HEK293 (cell line): ENCODE measurements around the gene THBS1.

Source experiments
- CTCF ChIA-PET: fragments of 350-600 bp; formaldehyde crosslinking; extraction: SDS; loops from one replicate; lab custom pipeline; 2021; ENCODE audit warnings: antibody characterized with exemption; lab: Yijun Ruan, JAX
- POLR2A ChIA-PET: fragments of 300-600 bp; formaldehyde crosslinking; extraction: SDS; loops from one replicate; lab custom pipeline; 2020; ENCODE audit warnings: antibody characterized with exemption, inconsistent platforms; lab: Yijun Ruan, JAX
- H3K27ac ChIP-seq: fragments of 200-500 bp; sonication (Bioruptor generic); 2 replicates; pipeline ENCODE4 v1.5.1; 2014; ENCODE audit warnings: low read depth, low read length, control low read depth, inconsistent platforms; ENCODE audit errors: extremely low read depth
- H3K36me3 ChIP-seq, 2 experiments: fragments of 200-500 bp in 1 of 2; sonication (Bioruptor generic) in 1 of 2; 1 replicate in 1 of 2; 2 replicates in 1 of 2; pipeline ENCODE4 v1.5.1; 2014 to 2017; ENCODE audit warnings: inconsistent platforms in 2 of 2, low read length in 2 of 2; ENCODE audit not compliant: control insufficient read depth in 2 of 2, insufficient read depth in 1 of 2
- H3K4me1 ChIP-seq: fragments of 200-500 bp; sonication (Bioruptor generic); 2 replicates; pipeline ENCODE4 v1.5.1; 2014; ENCODE audit warnings: mild to moderate bottlenecking, low read length, inconsistent platforms; ENCODE audit not compliant: control insufficient read depth, insufficient read depth
- H3K4me3 ChIP-seq: 2 replicates; pipeline ENCODE4 v1.5.1; 2011; ENCODE audit warnings: low read depth, mild to moderate bottlenecking, control low read depth, low read length, moderate library complexity
- H3K9me3 ChIP-seq: fragments of 200-500 bp; sonication (Bioruptor generic); 2 replicates; pipeline ENCODE4 v1.5.1; 2014; ENCODE audit warnings: low read depth, low read length, inconsistent platforms; ENCODE audit not compliant: control insufficient read depth, insufficient read depth
- IKZF3 ChIP-seq: fragments of 450-650 bp; IDR thresholded peaks from 2 replicates; pipeline ENCODE4 v1.5.0; 2018; ENCODE audit warnings: missing biosample characterization, mild to moderate bottlenecking, missing genetic modification characterization, moderate library complexity
- KLF1 ChIP-seq: fragments of 450-650 bp; formaldehyde crosslinking; IDR thresholded peaks from 2 replicates; pipeline ENCODE4 v1.5.1; 2016; ENCODE audit warnings: missing biosample characterization, missing genetic modification characterization
- KLF9 ChIP-seq: fragments of 450-650 bp; formaldehyde crosslinking; IDR thresholded peaks from 2 replicates; pipeline ENCODE4 v1.5.1; 2016; ENCODE audit warnings: missing biosample characterization, missing genetic modification characterization, low read depth
- PRDM1 ChIP-seq: fragments of 450-650 bp; formaldehyde crosslinking; IDR thresholded peaks from 2 replicates; pipeline ENCODE4; 2016; ENCODE audit warnings: missing biosample characterization, missing genetic modification characterization
- TCF7L2 ChIP-seq: IDR thresholded peaks from 2 replicates; pipeline ENCODE4 v1.6.1; 2011; ENCODE audit warnings: low read depth, mild to moderate bottlenecking, inconsistent platforms, low read length, moderate library complexity, borderline replicate concordance
- YY2 ChIP-seq: fragments of 450-650 bp; formaldehyde crosslinking; IDR thresholded peaks from 2 replicates; pipeline ENCODE4 v1.5.1; 2016; ENCODE audit warnings: missing biosample characterization, missing genetic modification characterization
- ZNF140 ChIP-seq: fragments of 450-650 bp; formaldehyde crosslinking; IDR thresholded peaks from 2 replicates; pipeline ENCODE4 v1.5.1; 2016; ENCODE audit warnings: missing biosample characterization, missing genetic modification characterization
- ZNF23 ChIP-seq: fragments of 450-650 bp; formaldehyde crosslinking; IDR thresholded peaks from 2 replicates; pipeline ENCODE4 v1.5.1; 2016; ENCODE audit warnings: missing biosample characterization, missing genetic modification characterization, borderline replicate concordance
- ZNF239 ChIP-seq: fragments of 450-650 bp; formaldehyde crosslinking; IDR thresholded peaks from 2 replicates; pipeline ENCODE4 v1.5.1; 2016; ENCODE audit warnings: missing biosample characterization, missing genetic modification characterization
- ZNF24 ChIP-seq: fragments of 450-650 bp; formaldehyde crosslinking; IDR thresholded peaks from 2 replicates; pipeline ENCODE4 v1.5.1; 2016; ENCODE audit warnings: missing biosample characterization, missing genetic modification characterization
- ZNF266 ChIP-seq: fragments of 450-650 bp; formaldehyde crosslinking; IDR thresholded peaks from 2 replicates; pipeline ENCODE4 v1.5.1; 2016; ENCODE audit warnings: missing biosample characterization, missing genetic modification characterization, low read depth
- ZNF521 ChIP-seq: fragments of 450-650 bp; formaldehyde crosslinking; IDR thresholded peaks from 2 replicates; pipeline ENCODE4 v1.5.1; 2017; ENCODE audit warnings: missing biosample characterization, mild to moderate bottlenecking, missing genetic modification characterization
- ZNF585B ChIP-seq: fragments of 450-650 bp; formaldehyde crosslinking; IDR thresholded peaks from 2 replicates; pipeline ENCODE4 v1.5.1; 2016; ENCODE audit warnings: missing biosample characterization, missing genetic modification characterization
- ZNF623 ChIP-seq: fragments of 450-650 bp; formaldehyde crosslinking; IDR thresholded peaks from 2 replicates; pipeline ENCODE4 v1.5.1; 2016; ENCODE audit warnings: missing biosample characterization, missing genetic modification characterization
- ZNF629 ChIP-seq: fragments of 450-650 bp; formaldehyde crosslinking; IDR thresholded peaks from 2 replicates; pipeline ENCODE4 v1.5.1; 2017; ENCODE audit warnings: missing biosample characterization, missing genetic modification characterization
- ZNF768 ChIP-seq: fragments of 450-650 bp; formaldehyde crosslinking; IDR thresholded peaks from 2 replicates; pipeline ENCODE4 v1.5.1; 2018; ENCODE audit warnings: missing biosample characterization, mild to moderate bottlenecking, missing genetic modification characterization
- ZNF830 ChIP-seq: fragments of 450-650 bp; IDR thresholded peaks from 2 replicates; pipeline ENCODE4 v1.5.0; 2018; ENCODE audit warnings: missing biosample characterization, missing genetic modification characterization, low read depth, mild to moderate bottlenecking, moderate library complexity
- TF ChIP-seq, protein P1 (sequence below): fragments of 450-650 bp; formaldehyde crosslinking; IDR thresholded peaks from 2 replicates; pipeline ENCODE4 v1.5.1; 2016; ENCODE audit warnings: missing biosample characterization, missing genetic modification characterization
- TF ChIP-seq, protein P2 (sequence below): fragments of 450-650 bp; formaldehyde crosslinking; IDR thresholded peaks from 2 replicates; pipeline ENCODE4 v1.5.1; 2016; ENCODE audit warnings: missing biosample characterization, missing genetic modification characterization, borderline replicate concordance
- TF ChIP-seq, protein P3 (sequence below): fragments of 450-650 bp; formaldehyde crosslinking; IDR thresholded peaks from 2 replicates; pipeline ENCODE4 v1.5.1; 2016; ENCODE audit warnings: missing biosample characterization, missing genetic modification characterization, borderline replicate concordance
- TF ChIP-seq, protein P4 (sequence below): fragments of 450-650 bp; formaldehyde crosslinking; IDR thresholded peaks from 2 replicates; pipeline ENCODE4 v1.5.1; 2016; ENCODE audit warnings: missing biosample characterization, missing genetic modification characterization
- TF ChIP-seq, protein P5 (sequence below): fragments of 450-650 bp; formaldehyde crosslinking; IDR thresholded peaks from 2 replicates; pipeline ENCODE4 v1.5.1; 2016; ENCODE audit warnings: missing biosample characterization, missing genetic modification characterization

The THBS1 gene

DNA sequence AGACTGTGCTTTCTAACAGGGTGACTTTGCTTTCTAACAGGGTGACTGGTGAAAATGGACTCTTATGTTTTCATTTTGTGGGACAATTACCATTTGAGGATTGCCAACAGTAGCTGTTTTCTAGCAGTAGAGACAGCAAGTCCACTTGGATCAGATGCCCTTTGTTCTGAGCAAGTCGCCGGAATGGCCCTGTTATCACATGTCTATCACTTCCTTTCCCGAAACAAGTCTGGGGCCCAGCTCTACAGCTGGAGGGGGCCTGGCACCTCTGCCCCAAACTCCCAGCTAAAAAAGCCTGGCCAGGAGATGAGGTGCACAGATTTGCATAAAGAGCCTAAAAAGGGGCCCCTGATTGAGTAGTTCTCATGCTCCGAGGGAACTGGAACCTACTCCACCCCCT lies 44.6 kb downstream of the THBS1 start:
- Histone ChIP-seq H3K9me3 (no peaks in the 10 kb centered on the region), H3K4me1 (no peaks in the 10 kb centered on the region), H3K4me3 (no peak overlapping the region), H3K36me3 (no peaks in the 10 kb centered on the region), H3K27ac (no peak overlapping the region)
- TF ChIP-seq ZNF266 (tag by site-specific recombination), result no peak
- TF ChIP-seq, protein P1, sequence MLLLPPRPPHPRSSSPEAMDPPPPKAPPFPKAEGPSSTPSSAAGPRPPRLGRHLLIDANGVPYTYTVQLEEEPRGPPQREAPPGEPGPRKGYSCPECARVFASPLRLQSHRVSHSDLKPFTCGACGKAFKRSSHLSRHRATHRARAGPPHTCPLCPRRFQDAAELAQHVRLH (tag by site-specific recombination), result no peak
- no peak for TF ChIP-seq ZNF629 (tag by site-specific recombination)
- TF ChIP-seq PRDM1, result no peak
- no peak for TF ChIP-seq ZNF521 (tag by site-specific recombination)
- TF ChIP-seq IKZF3 (tag by site-specific recombination), result no peak
- TF ChIP-seq YY2 (tag by site-specific recombination), result no peak
- TF ChIP-seq, protein P2, sequence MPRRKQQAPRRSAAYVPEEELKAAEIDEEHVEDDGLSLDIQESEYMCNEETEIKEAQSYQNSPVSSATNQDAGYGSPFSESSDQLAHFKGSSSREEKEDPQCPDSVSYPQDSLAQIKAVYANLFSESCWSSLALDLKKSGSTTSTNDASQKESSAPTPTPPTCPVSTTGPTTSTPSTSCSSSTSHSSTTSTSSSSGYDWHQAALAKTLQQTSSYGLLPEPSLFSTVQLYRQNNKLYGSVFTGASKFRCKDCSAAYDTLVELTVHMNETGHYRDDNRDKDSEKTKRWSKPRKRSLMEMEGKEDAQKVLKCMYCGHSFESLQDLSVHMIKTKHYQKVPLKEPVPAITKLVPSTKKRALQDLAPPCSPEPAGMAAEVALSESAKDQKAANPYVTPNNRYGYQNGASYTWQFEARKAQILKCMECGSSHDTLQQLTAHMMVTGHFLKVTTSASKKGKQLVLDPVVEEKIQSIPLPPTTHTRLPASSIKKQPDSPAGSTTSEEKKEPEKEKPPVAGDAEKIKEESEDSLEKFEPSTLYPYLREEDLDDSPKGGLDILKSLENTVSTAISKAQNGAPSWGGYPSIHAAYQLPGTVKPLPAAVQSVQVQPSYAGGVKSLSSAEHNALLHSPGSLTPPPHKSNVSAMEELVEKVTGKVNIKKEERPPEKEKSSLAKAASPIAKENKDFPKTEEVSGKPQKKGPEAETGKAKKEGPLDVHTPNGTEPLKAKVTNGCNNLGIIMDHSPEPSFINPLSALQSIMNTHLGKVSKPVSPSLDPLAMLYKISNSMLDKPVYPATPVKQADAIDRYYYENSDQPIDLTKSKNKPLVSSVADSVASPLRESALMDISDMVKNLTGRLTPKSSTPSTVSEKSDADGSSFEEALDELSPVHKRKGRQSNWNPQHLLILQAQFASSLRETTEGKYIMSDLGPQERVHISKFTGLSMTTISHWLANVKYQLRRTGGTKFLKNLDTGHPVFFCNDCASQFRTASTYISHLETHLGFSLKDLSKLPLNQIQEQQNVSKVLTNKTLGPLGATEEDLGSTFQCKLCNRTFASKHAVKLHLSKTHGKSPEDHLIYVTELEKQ (tag by site-specific recombination), result no peak
- no peak for TF ChIP-seq ZNF830
- TF ChIP-seq KLF9, result no peak
- no peak for TF ChIP-seq ZNF585B (tag by site-specific recombination)
- TF ChIP-seq ZNF24 (tag by site-specific recombination), result no peak
- ChIA-PET CTCF (no interaction called here), POLR2A (no interaction called here)

DNA sequence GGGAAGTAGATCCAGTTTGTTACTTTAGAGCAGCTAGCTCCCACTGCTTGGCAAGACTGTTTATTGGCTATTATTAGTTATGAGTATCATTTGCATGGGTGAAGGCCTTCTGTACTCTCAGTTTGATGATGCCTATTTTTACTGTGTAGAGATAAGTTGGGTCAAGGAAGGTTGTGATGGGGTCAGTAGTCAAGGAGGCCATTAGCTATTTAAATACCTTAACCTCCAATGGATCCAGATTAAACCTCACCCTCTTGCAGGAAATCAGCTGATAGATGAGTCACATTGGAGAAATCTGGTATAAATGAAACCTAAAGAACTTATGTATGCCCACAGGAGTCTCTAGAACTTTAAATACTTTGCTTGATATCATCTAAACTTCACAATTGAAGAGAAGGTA lies 45.0 kb downstream of the THBS1 start:
- CTCF ChIA-PET, result no interaction called here
- TF ChIP-seq ZNF768 (tag by site-specific recombination) (no peak), ZNF140 (tag by site-specific recombination) (no peak), KLF1 (tag by site-specific recombination) (no peak), ZNF23 (no peak), ZNF239 (no peak), ZNF623 (tag by site-specific recombination) (no peak), TCF7L2 (no peak)
- TF ChIP-seq, protein P3, sequence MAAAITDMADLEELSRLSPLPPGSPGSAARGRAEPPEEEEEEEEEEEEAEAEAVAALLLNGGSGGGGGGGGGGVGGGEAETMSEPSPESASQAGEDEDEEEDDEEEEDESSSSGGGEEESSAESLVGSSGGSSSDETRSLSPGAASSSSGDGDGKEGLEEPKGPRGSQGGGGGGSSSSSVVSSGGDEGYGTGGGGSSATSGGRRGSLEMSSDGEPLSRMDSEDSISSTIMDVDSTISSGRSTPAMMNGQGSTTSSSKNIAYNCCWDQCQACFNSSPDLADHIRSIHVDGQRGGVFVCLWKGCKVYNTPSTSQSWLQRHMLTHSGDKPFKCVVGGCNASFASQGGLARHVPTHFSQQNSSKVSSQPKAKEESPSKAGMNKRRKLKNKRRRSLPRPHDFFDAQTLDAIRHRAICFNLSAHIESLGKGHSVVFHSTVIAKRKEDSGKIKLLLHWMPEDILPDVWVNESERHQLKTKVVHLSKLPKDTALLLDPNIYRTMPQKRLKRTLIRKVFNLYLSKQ, result no peak
- TF ChIP-seq, protein P4, sequence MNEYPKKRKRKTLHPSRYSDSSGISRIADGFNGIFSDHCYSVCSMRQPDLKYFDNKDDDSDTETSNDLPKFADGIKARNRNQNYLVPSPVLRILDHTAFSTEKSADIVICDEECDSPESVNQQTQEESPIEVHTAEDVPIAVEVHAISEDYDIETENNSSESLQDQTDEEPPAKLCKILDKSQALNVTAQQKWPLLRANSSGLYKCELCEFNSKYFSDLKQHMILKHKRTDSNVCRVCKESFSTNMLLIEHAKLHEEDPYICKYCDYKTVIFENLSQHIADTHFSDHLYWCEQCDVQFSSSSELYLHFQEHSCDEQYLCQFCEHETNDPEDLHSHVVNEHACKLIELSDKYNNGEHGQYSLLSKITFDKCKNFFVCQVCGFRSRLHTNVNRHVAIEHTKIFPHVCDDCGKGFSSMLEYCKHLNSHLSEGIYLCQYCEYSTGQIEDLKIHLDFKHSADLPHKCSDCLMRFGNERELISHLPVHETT, result no peak
- TF ChIP-seq, protein P5, sequence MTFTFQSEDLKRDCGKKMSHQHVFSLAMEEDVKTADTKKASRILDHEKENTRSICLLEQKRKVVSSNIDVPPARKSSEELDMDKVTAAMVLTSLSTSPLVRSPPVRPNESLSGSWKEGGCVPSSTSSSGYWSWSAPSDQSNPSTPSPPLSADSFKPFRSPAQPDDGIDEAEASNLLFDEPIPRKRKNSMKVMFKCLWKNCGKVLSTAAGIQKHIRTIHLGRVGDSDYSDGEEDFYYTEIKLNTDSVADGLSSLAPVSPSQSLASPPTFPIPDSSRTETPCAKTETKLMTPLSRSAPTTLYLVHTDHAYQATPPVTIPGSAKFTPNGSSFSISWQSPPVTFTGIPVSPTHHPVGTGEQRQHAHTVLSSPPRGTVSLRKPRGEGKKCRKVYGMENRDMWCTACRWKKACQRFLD (tag by site-specific recombination), result no peak
- POLR2A ChIA-PET, result no interaction called here
- Histone ChIP-seq H3K4me3 (no peak overlapping the region), H3K36me3 (no peaks in the 10 kb centered on the region), H3K4me1 (no peaks in the 10 kb centered on the region), H3K27ac (no peak overlapping the region), H3K9me3 (no peaks in the 10 kb centered on the region)
